ENCODE measurements around the gene CDK14.
"Not testable (repeated sequence)": the region's sequence is repeated elsewhere in the genome, so short reads cannot be mapped to it uniquely, and the experiment has no call there.

- not testable (repeated sequence) for TF ChIP-seq POLR2AphosphoS5 (IDR thresholded peaks at IDR 0.05; ENCODE audit: borderline replicate concordance, low read depth, low read length); EZH2 (IDR thresholded peaks at IDR 0.05)
These were observed 577.1 kb downstream of the CDK14 start for GRCh38 chr7:91173265-91173664.

Data from SK-N-MC (cell line).